ENCODE measurements around the gene NR3C2. TPM values are rescaled to one million over a fixed set of nuclear protein-coding genes. Genes with fewer than 3 reads are reported as not detected.

Gene NR3C2
- polyA plus RNA-seq, 1 donor: 6.8 TPM

GRCh38 chr4:148227147-148227546 is 215.1 kb downstream of the NR3C2 start:
- H3K9me3 ChIP-seq (ENCODE audit: control insufficient read depth, low read depth, low read length): no peaks in the 10 kb centered on the region
- no peaks in the 10 kb centered on the region for H3K36me3 ChIP-seq (ENCODE audit: control insufficient read depth, insufficient read depth, low read length)
- no peak for DNase-seq
- WGBS (ENCODE audit: insufficient coverage, low lambda C conversion rate): 100% methylated on average over 1 of the region's 5 CpGs
- H3K4me3 ChIP-seq (ENCODE audit: low read length): no peak overlapping the region
- H3K27me3 ChIP-seq (ENCODE audit: control insufficient read depth, insufficient read depth, low read length): no peaks in the 10 kb centered on the region
- H3K4me1 ChIP-seq (ENCODE audit: control insufficient read depth, insufficient read depth, low read length): no peaks in the 10 kb centered on the region
- H3K27ac ChIP-seq (ENCODE audit: low read length): no peak overlapping the region

GRCh38 chr4:148226341-148226740 is 215.9 kb downstream of the NR3C2 start:
- Histone ChIP-seq H3K4me1 (ENCODE audit: control insufficient read depth, insufficient read depth, low read length) (no peaks in the 10 kb centered on the region), H3K9me3 (ENCODE audit: control insufficient read depth, low read depth, low read length) (no peaks in the 10 kb centered on the region), H3K36me3 (ENCODE audit: control insufficient read depth, insufficient read depth, low read length) (no peaks in the 10 kb centered on the region), H3K27ac (ENCODE audit: low read length) (no peak overlapping the region), H3K4me3 (ENCODE audit: low read length) (no peak overlapping the region), H3K27me3 (ENCODE audit: control insufficient read depth, insufficient read depth, low read length) (no peaks in the 10 kb centered on the region)
- no CpG with 5 or more reads among the region's 1 CpG for WGBS (ENCODE audit: insufficient coverage, low lambda C conversion rate)
- DNase-seq: no peak

DNA sequence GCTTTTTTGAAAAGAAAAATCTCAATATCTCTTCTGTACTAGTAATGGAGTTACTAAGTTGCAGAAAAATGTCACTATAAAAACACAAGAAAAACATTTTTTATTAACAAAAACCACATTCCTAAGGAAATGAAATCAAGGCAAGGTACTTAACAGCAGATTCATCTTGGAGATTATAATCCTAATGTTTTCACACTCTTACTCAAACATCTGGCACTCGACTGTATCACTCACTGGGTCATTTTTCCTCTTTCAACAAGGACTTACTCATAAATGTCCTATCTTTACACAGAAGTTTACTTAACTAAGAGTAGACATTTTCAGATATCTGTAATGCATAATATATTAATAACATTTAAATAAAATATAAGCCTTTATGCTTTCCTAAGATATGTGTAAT is 216.6 kb downstream of the NR3C2 start:
- no peaks in the 10 kb centered on the region for H3K36me3 ChIP-seq (ENCODE audit: control insufficient read depth, insufficient read depth, low read length)
- H3K9me3 ChIP-seq (ENCODE audit: control insufficient read depth, low read depth, low read length): no peaks in the 10 kb centered on the region
- 80% methylated on average over 1 of the region's 1 CpG for WGBS (ENCODE audit: insufficient coverage, low lambda C conversion rate)
- no peak overlapping the region for H3K4me3 ChIP-seq (ENCODE audit: low read length)
- no peaks in the 10 kb centered on the region for H3K4me1 ChIP-seq (ENCODE audit: control insufficient read depth, insufficient read depth, low read length)
- DNase-seq: no peak
- no peaks in the 10 kb centered on the region for H3K27me3 ChIP-seq (ENCODE audit: control insufficient read depth, insufficient read depth, low read length)
- H3K27ac ChIP-seq (ENCODE audit: low read length): no peak overlapping the region

DNA sequence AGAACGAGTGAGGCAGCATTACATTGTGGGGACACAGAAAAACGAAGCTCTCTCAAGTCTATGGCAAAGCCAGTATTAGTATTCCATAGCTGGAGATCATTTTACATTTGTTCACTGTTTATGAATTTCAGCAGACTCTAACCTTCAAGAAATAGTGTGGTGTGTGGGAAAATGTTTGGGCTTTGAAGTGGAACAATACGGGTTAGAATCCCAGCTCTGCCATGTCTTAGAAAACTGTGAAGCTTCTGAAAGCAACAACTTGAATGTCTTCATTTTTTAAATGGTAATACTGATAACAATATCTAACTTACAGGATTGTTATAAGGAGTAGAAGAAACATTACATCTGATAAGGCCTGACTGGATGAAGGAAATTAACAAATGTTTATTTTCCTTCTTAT is 217.7 kb downstream of the NR3C2 start:
- WGBS (ENCODE audit: insufficient coverage, low lambda C conversion rate): no CpG with 5 or more reads among the region's 3 CpGs
- Histone ChIP-seq H3K4me3 (ENCODE audit: low read length) (no peak overlapping the region), H3K27ac (ENCODE audit: low read length) (no peak overlapping the region), H3K27me3 (ENCODE audit: control insufficient read depth, insufficient read depth, low read length) (no peaks in the 10 kb centered on the region), H3K36me3 (ENCODE audit: control insufficient read depth, insufficient read depth, low read length) (no peaks in the 10 kb centered on the region), H3K4me1 (ENCODE audit: control insufficient read depth, insufficient read depth, low read length) (no peaks in the 10 kb centered on the region), H3K9me3 (ENCODE audit: control insufficient read depth, low read depth, low read length) (no peaks in the 10 kb centered on the region)
- DNase-seq: no peak

DNA sequence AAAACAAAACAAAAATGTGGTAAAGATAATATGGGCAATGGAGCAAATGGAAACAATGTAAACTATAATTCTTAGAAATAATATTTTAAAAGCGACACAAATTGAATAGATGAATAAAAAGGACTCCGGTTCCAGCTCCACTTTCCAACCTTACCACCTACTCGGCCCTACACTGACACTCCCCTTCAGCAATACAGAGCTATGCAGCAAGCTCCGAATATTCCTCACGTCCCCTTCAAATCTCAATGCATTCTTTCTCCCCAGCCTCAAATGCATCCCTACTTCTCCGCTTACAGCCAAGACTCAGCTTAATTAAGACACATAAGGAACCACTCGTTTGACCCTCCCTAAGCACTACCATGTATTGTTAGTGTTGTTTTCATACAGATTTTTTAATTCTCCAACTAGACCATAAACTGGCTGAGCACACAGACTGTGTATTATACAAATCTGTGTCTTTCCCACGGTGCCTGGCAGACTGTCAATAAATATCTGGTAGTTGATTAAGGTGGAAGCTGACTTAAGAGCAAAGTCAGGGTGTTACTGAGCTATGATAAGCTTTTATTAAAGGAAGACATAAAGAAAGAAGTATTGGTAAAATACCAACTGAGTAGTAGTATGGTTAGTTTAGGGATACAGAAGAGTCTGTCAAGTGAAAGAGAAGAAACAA is 219.1 kb downstream of the NR3C2 start:
- Histone ChIP-seq H3K9me3 (ENCODE audit: control insufficient read depth, low read depth, low read length) (no peaks in the 10 kb centered on the region), H3K4me3 (ENCODE audit: low read length) (no peak overlapping the region), H3K36me3 (ENCODE audit: control insufficient read depth, insufficient read depth, low read length) (no peaks in the 10 kb centered on the region), H3K27me3 (ENCODE audit: control insufficient read depth, insufficient read depth, low read length) (no peaks in the 10 kb centered on the region), H3K27ac (ENCODE audit: low read length) (no peak overlapping the region), H3K4me1 (ENCODE audit: control insufficient read depth, insufficient read depth, low read length) (no peaks in the 10 kb centered on the region)
- WGBS (ENCODE audit: insufficient coverage, low lambda C conversion rate): 73% methylated on average over 3 of the region's 8 CpGs
- DNase-seq: no peak

GRCh38 chr4:148216866-148217814 is 225.1 kb downstream of the NR3C2 start:
- Histone ChIP-seq H3K4me1 (ENCODE audit: control insufficient read depth, insufficient read depth, low read length) (no peaks in the 10 kb centered on the region), H3K27me3 (ENCODE audit: control insufficient read depth, insufficient read depth, low read length) (no peaks in the 10 kb centered on the region), H3K36me3 (ENCODE audit: control insufficient read depth, insufficient read depth, low read length) (no peaks in the 10 kb centered on the region), H3K4me3 (ENCODE audit: low read length) (no peak overlapping the region), H3K9me3 (ENCODE audit: control insufficient read depth, low read depth, low read length) (no peaks in the 10 kb centered on the region), H3K27ac (ENCODE audit: low read length) (no peak overlapping the region)
- no CpG with 5 or more reads among the region's 5 CpGs for WGBS (ENCODE audit: insufficient coverage, low lambda C conversion rate)
- DNase-seq: peak in 1 of 2 donors; percentile 45

GRCh38 chr4:148216321-148216720 is 225.9 kb downstream of the NR3C2 start:
- WGBS (ENCODE audit: insufficient coverage, low lambda C conversion rate): no CpG with 5 or more reads among the region's 3 CpGs
- Histone ChIP-seq H3K4me3 (ENCODE audit: low read length) (no peak overlapping the region), H3K36me3 (ENCODE audit: control insufficient read depth, insufficient read depth, low read length) (no peaks in the 10 kb centered on the region), H3K4me1 (ENCODE audit: control insufficient read depth, insufficient read depth, low read length) (no peaks in the 10 kb centered on the region), H3K27ac (ENCODE audit: low read length) (no peak overlapping the region), H3K9me3 (ENCODE audit: control insufficient read depth, low read depth, low read length) (no peaks in the 10 kb centered on the region), H3K27me3 (ENCODE audit: control insufficient read depth, insufficient read depth, low read length) (no peaks in the 10 kb centered on the region)
- no peak for DNase-seq

GRCh38 chr4:148215202-148215601 is 227.0 kb downstream of the NR3C2 start:
- no CpG with 5 or more reads among the region's 3 CpGs for WGBS (ENCODE audit: insufficient coverage, low lambda C conversion rate)
- DNase-seq: no peak
- Histone ChIP-seq H3K4me3 (ENCODE audit: low read length) (no peak overlapping the region), H3K27ac (ENCODE audit: low read length) (no peak overlapping the region), H3K36me3 (ENCODE audit: control insufficient read depth, insufficient read depth, low read length) (no peaks in the 10 kb centered on the region), H3K9me3 (ENCODE audit: control insufficient read depth, low read depth, low read length) (no peaks in the 10 kb centered on the region), H3K4me1 (ENCODE audit: control insufficient read depth, insufficient read depth, low read length) (no peaks in the 10 kb centered on the region), H3K27me3 (ENCODE audit: control insufficient read depth, insufficient read depth, low read length) (no peaks in the 10 kb centered on the region)

GRCh38 chr4:148214529-148215166 is 227.6 kb downstream of the NR3C2 start:
- no peak overlapping the region for H3K4me3 ChIP-seq (ENCODE audit: low read length)
- DNase-seq: no peak
- H3K9me3 ChIP-seq (ENCODE audit: control insufficient read depth, low read depth, low read length): no peaks in the 10 kb centered on the region
- H3K27ac ChIP-seq (ENCODE audit: low read length): no peak overlapping the region
- WGBS (ENCODE audit: insufficient coverage, low lambda C conversion rate): 20% methylated on average over 1 of the region's 11 CpGs
- no peaks in the 10 kb centered on the region for H3K4me1 ChIP-seq (ENCODE audit: control insufficient read depth, insufficient read depth, low read length)
- no peaks in the 10 kb centered on the region for H3K27me3 ChIP-seq (ENCODE audit: control insufficient read depth, insufficient read depth, low read length)
- H3K36me3 ChIP-seq (ENCODE audit: control insufficient read depth, insufficient read depth, low read length): no peaks in the 10 kb centered on the region

DNA sequence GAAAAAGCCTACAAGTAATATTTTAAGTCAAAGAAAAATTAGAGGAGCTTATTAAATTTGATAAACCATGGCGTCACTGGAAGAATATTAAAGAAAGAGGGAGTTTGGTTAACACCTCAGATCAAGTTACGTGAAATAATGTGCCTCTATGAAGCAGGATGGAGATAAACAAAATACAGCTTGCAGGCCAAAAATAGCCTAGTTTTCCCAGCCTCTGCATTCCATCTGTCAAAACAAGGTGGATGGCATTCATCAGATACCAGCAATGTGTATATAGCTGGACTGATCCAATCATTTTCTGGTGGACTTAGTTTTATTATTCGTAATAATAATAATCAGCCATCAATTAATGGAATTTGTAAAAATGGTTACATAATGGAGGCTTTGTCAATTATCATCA is 230.7 kb downstream of the NR3C2 start:
- Histone ChIP-seq H3K36me3 (ENCODE audit: control insufficient read depth, insufficient read depth, low read length) (no peaks in the 10 kb centered on the region), H3K27me3 (ENCODE audit: control insufficient read depth, insufficient read depth, low read length) (no peaks in the 10 kb centered on the region), H3K9me3 (ENCODE audit: control insufficient read depth, low read depth, low read length) (no peaks in the 10 kb centered on the region), H3K4me3 (ENCODE audit: low read length) (no peak overlapping the region), H3K4me1 (ENCODE audit: control insufficient read depth, insufficient read depth, low read length) (no peaks in the 10 kb centered on the region), H3K27ac (ENCODE audit: low read length) (no peak overlapping the region)
- 40% methylated on average over 1 of the region's 3 CpGs for WGBS (ENCODE audit: insufficient coverage, low lambda C conversion rate)
- DNase-seq: no peak

Measured in large intestine (tissue), 3 donors.